Endodermal cell (in vitro differentiated cells): Measurements from ENCODE around the gene SLC4A4. TPM values are rescaled to one million over a fixed set of nuclear protein-coding genes. Genes with fewer than 3 reads are reported as not detected.

Source experiments
- DNase-seq: peaks from one replicate; pipeline ENCODE4 v3.0.0-alpha.2; 2017
- H3K27ac ChIP-seq: 2 replicates; pipeline ENCODE4 v1.5.1; 2013; ENCODE audit warnings: mild to moderate bottlenecking, low read depth, low read length, moderate library complexity
- H3K27me3 ChIP-seq: 2 replicates; pipeline ENCODE4 v1.6.1; 2013; ENCODE audit warnings: mild to moderate bottlenecking, low read length, moderate library complexity; ENCODE audit not compliant: insufficient read depth, control insufficient read depth, poor library complexity, severe bottlenecking
- H3K36me3 ChIP-seq: 2 replicates; pipeline ENCODE4 v1.7.0; 2013; ENCODE audit warnings: mild to moderate bottlenecking, low read length, moderate library complexity; ENCODE audit not compliant: control insufficient read depth, insufficient read depth
- H3K4me1 ChIP-seq: one replicate; pipeline ENCODE4 v1.7.0; 2013; ENCODE audit warnings: low read length; ENCODE audit not compliant: control insufficient read depth, insufficient read depth
- H3K4me3 ChIP-seq: 2 replicates; pipeline ENCODE4 v1.5.1; 2013; ENCODE audit warnings: mild to moderate bottlenecking, low read length, moderate library complexity
- H3K9ac ChIP-seq: 2 replicates; pipeline ENCODE4 v1.6.1; 2013; ENCODE audit warnings: mild to moderate bottlenecking, low read length, moderate library complexity; ENCODE audit not compliant: poor library complexity, severe bottlenecking; ENCODE audit errors: extremely low read depth
- H3K9me3 ChIP-seq: 2 replicates; pipeline ENCODE4 v1.6.1; 2013; ENCODE audit warnings: mild to moderate bottlenecking, low read length, moderate library complexity; ENCODE audit not compliant: control insufficient read depth
- H3K27ac Mint-ChIP-seq: 2 replicates; pipeline ENCODE4 v1.8.0; 2020; ENCODE audit warnings: mixed read lengths
- H3K27me3 Mint-ChIP-seq: 2 replicates; pipeline ENCODE4 v1.8.0; 2021; ENCODE audit warnings: mild to moderate bottlenecking, mixed read lengths; ENCODE audit not compliant: insufficient read depth
- H3K36me3 Mint-ChIP-seq: 2 replicates; pipeline ENCODE4 v1.8.0; 2020; ENCODE audit warnings: low read depth, mixed read lengths
- H3K4me1 Mint-ChIP-seq: 2 replicates; pipeline ENCODE4 v1.8.0; 2020; ENCODE audit warnings: mixed read lengths
- H3K4me3 Mint-ChIP-seq: 2 replicates; pipeline ENCODE4 v1.8.0; 2020; ENCODE audit warnings: mild to moderate bottlenecking, moderate library complexity, mixed read lengths
- H3K9me3 Mint-ChIP-seq: 2 replicates; pipeline ENCODE4 v1.8.0; 2020; ENCODE audit warnings: mild to moderate bottlenecking, mixed read lengths
- WGBS, 2 experiments: methylation state at CpG; one replicate each; pipeline versions ENCODE4 v1.1.5 to v1.1.7; 2013; ENCODE audit warnings: missing lambda C conversion rate in 2 of 2, mixed read lengths in 1 of 2; ENCODE audit not compliant: insufficient coverage in 1 of 2, insufficient read length in 1 of 2; 5-methylcytosine and 5-hydroxymethylcytosine counted together
- total RNA-seq, 2 donors: library from RNA; stranded (reverse); fragmentation: NEBNext Ultra II Directional in 1 of 2; extraction: Animal tissue kit (Norgen Biotek cat#: 25700) in 1 of 2; gene quantifications; 2 replicates in 1 of 2; 3 replicates in 1 of 2; pipeline ENCODE4 v1.2.1, GENCODE V29; 2021
- TF ChIP-seq, protein P1 (sequence below): fragments of 200-600 bp; sonication (generic); conservative IDR thresholded peaks from 2 replicates; pipeline ENCODE4 v1.5.0; 2021; ENCODE audit warnings: antibody characterized with exemption, mild to moderate bottlenecking

SLC4A4 gene
- total RNA-seq, 2 donors from 2014 or later, result 3.3 to 3.8 TPM

GRCh38 chr4:71296945-71297344, 41.9 kb upstream of the SLC4A4 start:
- Histone ChIP-seq H3K9ac (no peak overlapping the region), H3K27me3 (no peaks in the 10 kb centered on the region), H3K9me3 (no peaks in the 10 kb centered on the region), H3K4me1 (no peaks in the 10 kb centered on the region), H3K27ac (no peak overlapping the region), H3K4me3 (no peak overlapping the region), H3K36me3 (no peaks in the 10 kb centered on the region)
- Mint-ChIP-seq H3K36me3 (no peaks in the 10 kb centered on the region), H3K9me3 (no peaks in the 10 kb centered on the region), H3K4me3 (no peak overlapping the region), H3K27ac (peak overlapping the region; percentile 10), H3K27me3 (no peaks in the 10 kb centered on the region), H3K4me1 (no peaks in the 10 kb centered on the region)
- 87% methylated on average over 1 of the region's 1 CpG; no CpG with 5 or more reads in 1 of the 2 experiments for WGBS, 2 experiments
- no peak for DNase-seq
- TF ChIP-seq, protein P1, sequence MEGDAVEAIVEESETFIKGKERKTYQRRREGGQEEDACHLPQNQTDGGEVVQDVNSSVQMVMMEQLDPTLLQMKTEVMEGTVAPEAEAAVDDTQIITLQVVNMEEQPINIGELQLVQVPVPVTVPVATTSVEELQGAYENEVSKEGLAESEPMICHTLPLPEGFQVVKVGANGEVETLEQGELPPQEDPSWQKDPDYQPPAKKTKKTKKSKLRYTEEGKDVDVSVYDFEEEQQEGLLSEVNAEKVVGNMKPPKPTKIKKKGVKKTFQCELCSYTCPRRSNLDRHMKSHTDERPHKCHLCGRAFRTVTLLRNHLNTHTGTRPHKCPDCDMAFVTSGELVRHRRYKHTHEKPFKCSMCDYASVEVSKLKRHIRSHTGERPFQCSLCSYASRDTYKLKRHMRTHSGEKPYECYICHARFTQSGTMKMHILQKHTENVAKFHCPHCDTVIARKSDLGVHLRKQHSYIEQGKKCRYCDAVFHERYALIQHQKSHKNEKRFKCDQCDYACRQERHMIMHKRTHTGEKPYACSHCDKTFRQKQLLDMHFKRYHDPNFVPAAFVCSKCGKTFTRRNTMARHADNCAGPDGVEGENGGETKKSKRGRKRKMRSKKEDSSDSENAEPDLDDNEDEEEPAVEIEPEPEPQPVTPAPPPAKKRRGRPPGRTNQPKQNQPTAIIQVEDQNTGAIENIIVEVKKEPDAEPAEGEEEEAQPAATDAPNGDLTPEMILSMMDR, result no peak

DNA sequence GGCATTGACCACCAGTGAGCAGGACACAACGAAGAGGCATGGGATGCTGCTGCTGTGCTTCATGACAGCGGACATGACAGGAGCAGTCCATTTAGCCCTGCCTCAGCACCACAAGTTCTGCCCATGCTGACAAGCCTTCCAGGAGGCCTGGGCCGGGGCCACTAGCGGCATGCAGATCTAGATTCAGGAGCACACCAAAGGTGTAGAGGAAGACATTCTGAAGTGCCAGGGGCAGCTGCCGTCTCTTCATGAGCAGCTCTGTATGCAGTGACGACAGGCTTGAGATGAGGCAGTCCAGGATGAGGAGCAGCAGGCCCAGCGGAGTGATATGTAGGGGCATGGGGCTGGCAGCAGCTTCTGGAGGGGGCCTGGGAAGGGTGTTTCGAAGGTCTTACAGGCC, 38.5 kb upstream of the SLC4A4 start:
- no peaks in the 10 kb centered on the region for H3K36me3 ChIP-seq
- no peaks in the 10 kb centered on the region for H3K27me3 Mint-ChIP-seq
- H3K4me1 ChIP-seq, result no peaks in the 10 kb centered on the region
- H3K9me3 Mint-ChIP-seq, result no peaks in the 10 kb centered on the region
- 92 to 96% methylated on average over 4 to 8 of the region's 8 CpGs for WGBS, 2 experiments
- H3K27me3 ChIP-seq, result no peaks in the 10 kb centered on the region
- no peak overlapping the region for H3K27ac Mint-ChIP-seq
- TF ChIP-seq, protein P1, result no peak
- no peak for DNase-seq
- no peak overlapping the region for H3K4me3 Mint-ChIP-seq
- H3K9ac ChIP-seq, result no peak overlapping the region
- no peaks in the 10 kb centered on the region for H3K36me3 Mint-ChIP-seq
- peaks cover 11% of the 10 kb centered on the region for H3K4me1 Mint-ChIP-seq
- no peaks in the 10 kb centered on the region for H3K9me3 ChIP-seq
- no peak overlapping the region for H3K27ac ChIP-seq
- H3K4me3 ChIP-seq, result no peak overlapping the region

GRCh38 chr4:71300964-71301363, 37.9 kb upstream of the SLC4A4 start:
- Mint-ChIP-seq H3K27me3 (no peaks in the 10 kb centered on the region), H3K27ac (no peak overlapping the region)
- WGBS, 2 experiments, result 80 to 90% methylated on average over 1 to 3 of the region's 3 CpGs

More at GRCh38 chr4:71300964-71301363, 37.9 kb upstream of the SLC4A4 start:
- Histone ChIP-seq H3K9ac (no peak overlapping the region), H3K27ac (no peak overlapping the region), H3K4me3 (no peak overlapping the region), H3K4me1 (no peaks in the 10 kb centered on the region), H3K27me3 (no peaks in the 10 kb centered on the region), H3K36me3 (no peaks in the 10 kb centered on the region), H3K9me3 (no peaks in the 10 kb centered on the region)
- Mint-ChIP-seq H3K4me3 (no peak overlapping the region), H3K4me1 (peaks cover 11% of the 10 kb centered on the region), H3K36me3 (no peaks in the 10 kb centered on the region), H3K9me3 (no peaks in the 10 kb centered on the region)
- no peak for DNase-seq
- TF ChIP-seq, protein P1, result no peak
